GM19467 (cell line): Measurements from ENCODE around the gene KLHL29.

Source experiments
- ATAC-seq: cut with Tn5 transposase; IDR thresholded peaks from one replicate; pipeline ENCODE4 v1.9.1; 2021; ENCODE audit warnings: mild to moderate bottlenecking, moderate library complexity; ENCODE audit not compliant: unreplicated experiment

KLHL29 gene

GRCh38 chr2:23366720-23367119, 18.3 kb upstream of the KLHL29 start:
- no peak for ATAC-seq

- no peak for ATAC-seq
Measured at GRCh38 chr2:23367760-23368159, 17.2 kb upstream of the KLHL29 start.

GRCh38 chr2:23373666-23374065, 11.3 kb upstream of the KLHL29 start:
- ATAC-seq = no peak

- no peak for ATAC-seq
Measured at GRCh38 chr2:23375448-23375847, 9.5 kb upstream of the KLHL29 start.

GRCh38 chr2:23376075-23376474, 8.9 kb upstream of the KLHL29 start:
- no peak for ATAC-seq

- ATAC-seq = no peak
Measured at GRCh38 chr2:23376972-23377371, 8.0 kb upstream of the KLHL29 start.

- no peak for ATAC-seq
Measured at GRCh38 chr2:23377771-23378170, 7.2 kb upstream of the KLHL29 start.

- no peak for ATAC-seq
Measured at GRCh38 chr2:23378496-23378895, 6.5 kb upstream of the KLHL29 start.

- peak; percentile 57 for ATAC-seq
Measured at GRCh38 chr2:23379220-23379695, 5.7 kb upstream of the KLHL29 start.

GRCh38 chr2:23380562-23381065, 4.4 kb upstream of the KLHL29 start:
- peak; percentile 29 for ATAC-seq

- ATAC-seq = no peak
Measured at GRCh38 chr2:23381084-23381483, 3.9 kb upstream of the KLHL29 start.

- ATAC-seq = no peak
Measured at GRCh38 chr2:23381485-23381884, 3.5 kb upstream of the KLHL29 start.

GRCh38 chr2:23383100-23383499, 1.9 kb upstream of the KLHL29 start:
- ATAC-seq = no peak

GRCh38 chr2:23385351-23385747, 370 bp downstream of the KLHL29 start:
- ATAC-seq = peak; percentile 23

GRCh38 chr2:23385748-23386338, 864 bp downstream of the KLHL29 start:
- no peak for ATAC-seq

- no peak for ATAC-seq
Measured at GRCh38 chr2:23386339-23387220, 1.6 kb downstream of the KLHL29 start.

- ATAC-seq = no peak
Measured at GRCh38 chr2:23387221-23387550, 2.2 kb downstream of the KLHL29 start.

- ATAC-seq = no peak
Measured at GRCh38 chr2:23387845-23388244, 2.9 kb downstream of the KLHL29 start.

- ATAC-seq = no peak
Measured at GRCh38 chr2:23388294-23388693, 3.3 kb downstream of the KLHL29 start.

GRCh38 chr2:23388756-23389514, 4.0 kb downstream of the KLHL29 start:
- no peak for ATAC-seq

- ATAC-seq = no peak
Measured at GRCh38 chr2:23390152-23390551, 5.2 kb downstream of the KLHL29 start.
